Stimulated activated CD4-positive, alpha-beta T cell treated with anti-CD3 and anti-CD28 coated beads, Interleukin-1b, Interleukin-23, amount 100 ng/mL, for 24 hours (primary cell): Measurements from ENCODE around the gene FGFR4.

Source experiments
- DNase-seq, 4 experiments: peaks; one replicate each; pipeline ENCODE4 v3.0.0-alpha.2; 2020; ENCODE audit warnings: low read depth in 4 of 4, low spot score in 1 of 4

FGFR4 gene

DNA sequence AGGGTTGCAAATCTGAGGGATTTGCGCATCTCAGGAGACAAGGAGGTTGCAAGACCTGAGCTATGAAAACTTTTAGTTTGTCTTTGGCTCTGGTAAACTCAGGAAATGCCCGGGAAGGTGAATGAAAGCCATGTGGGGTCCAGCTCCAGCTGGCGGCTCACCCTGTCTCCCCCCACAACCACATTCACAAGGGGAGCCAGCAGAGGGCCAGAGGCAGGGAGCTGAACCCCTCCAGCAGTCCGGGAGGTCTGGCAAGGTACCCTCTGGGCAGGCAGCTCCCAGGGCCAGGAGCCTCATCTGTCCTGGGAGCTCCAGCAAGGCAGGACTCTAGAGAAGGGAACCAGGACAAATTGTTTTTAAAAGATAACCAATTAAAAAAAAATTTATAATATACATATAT is 2.5 kb upstream of the FGFR4 start:
- DNase-seq: no peak

DNA sequence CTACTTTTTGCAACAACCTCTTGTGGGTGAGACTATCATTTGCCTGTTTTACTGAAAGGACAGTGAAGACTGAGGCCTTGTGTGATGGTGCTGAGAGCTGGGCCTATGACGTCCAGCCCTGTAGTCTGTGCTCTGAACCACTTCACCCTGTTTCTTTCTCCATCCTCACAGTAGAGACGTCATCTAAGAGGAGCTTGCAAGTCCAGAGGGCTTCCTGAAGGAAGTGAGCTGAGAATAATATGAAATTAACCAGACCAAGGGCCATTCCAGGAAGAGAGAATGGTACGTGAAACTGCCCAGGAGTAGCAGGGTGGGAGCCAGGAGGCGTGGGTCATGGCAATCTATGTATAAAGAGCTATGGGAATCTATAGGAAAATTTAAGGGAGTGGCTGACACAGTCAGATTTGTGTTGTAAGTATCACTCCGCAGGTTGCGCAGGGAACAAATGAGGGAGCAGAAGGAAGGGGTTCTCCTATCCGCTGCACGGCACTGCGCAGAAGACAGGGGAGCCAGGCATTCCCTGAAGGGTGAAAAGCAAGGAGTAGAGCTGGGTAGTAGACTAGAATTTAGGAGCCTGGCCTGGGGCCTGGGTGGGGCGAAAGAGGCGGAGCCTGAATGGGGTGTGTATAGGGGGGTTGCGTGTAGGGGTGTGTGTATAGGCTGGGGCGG is 596 bp upstream of the FGFR4 start:
- no peak for DNase-seq

DNA sequence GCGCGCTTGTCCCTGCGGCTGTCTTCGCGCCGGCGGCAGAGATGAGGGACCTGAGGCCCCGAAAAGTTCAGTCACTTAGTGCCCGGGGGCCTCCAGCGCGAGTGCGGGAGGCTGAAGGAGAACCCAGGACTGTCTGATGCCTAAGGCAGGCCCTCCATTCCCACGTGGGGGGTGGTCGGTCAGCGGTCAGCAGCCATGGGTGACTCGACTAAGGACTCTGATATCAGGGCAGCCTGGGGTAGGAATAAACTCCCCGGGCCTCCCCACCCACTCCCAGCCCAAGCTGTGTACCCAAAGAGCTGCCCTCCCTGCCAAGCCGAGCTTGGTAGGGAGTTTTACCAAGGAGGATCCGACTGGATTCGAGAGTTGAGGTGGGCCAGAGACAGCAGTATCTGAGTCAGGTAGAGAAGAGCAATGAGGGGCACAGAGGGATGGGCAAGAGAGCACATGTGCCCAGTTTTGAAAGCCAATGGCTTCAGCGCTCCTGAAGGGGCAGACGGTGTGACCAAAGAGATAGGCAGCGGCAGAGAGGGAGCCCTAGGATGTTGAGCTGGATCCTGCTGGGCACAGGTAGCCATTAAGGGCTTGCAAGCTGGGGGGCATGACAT is 787 bp downstream of the FGFR4 start:
- DNase-seq: no peak

DNA sequence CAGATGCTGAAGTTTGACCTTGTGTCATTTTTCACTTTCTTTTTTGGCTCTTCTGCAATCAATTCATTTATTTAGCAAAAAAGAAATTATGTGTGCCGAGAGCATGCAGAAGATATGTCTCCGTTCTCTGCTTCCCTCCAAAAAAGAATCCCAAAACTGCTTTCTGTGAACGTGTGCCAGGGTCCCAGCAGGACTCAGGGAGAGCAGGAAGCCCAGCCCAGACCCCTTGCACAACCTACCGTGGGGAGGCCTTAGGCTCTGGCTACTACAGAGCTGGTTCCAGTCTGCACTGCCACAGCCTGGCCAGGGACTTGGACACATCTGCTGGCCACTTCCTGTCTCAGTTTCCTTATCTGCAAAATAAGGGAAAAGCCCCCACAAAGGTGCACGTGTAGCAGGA is 2.4 kb downstream of the FGFR4 start:
- no peak for DNase-seq

DNA sequence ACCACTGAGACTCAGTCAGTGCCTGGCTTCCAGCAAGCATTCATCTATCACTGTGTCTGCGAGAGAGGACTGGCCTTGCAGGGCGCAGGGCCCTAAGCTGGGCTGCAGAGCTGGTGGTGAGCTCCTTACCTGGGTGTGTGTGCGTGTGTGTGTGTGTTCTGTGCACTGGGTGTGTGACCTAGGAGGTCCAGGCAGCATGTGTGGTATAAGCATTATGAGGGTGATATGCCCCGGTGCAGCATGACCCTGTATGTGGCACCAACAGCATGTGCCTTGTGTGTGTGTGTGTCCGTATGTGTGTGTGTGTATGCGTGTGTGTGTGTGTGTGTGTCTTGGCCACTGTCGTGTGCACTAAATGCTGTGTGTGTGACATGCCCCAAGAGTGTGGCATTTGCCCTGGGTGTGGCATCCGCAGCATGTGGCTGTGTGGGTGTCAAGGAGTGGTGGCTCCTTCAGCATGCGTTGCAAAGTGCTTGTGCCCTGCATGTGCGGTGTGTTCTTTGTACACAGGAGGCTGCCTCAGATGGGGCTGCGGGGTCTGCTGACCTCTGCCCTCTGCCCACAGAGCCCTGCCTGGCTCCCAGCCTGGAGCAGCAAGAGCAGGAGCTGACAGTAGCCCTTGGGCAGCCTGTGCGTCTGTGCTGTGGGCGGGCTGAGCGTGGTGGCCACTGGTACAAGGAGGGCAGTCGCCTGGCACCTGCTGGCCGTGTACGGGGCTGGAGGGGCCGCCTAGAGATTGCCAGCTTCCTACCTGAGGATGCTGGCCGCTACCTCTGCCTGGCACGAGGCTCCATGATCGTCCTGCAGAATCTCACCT is 3.3 kb downstream of the FGFR4 start:
- no peak for DNase-seq

DNA sequence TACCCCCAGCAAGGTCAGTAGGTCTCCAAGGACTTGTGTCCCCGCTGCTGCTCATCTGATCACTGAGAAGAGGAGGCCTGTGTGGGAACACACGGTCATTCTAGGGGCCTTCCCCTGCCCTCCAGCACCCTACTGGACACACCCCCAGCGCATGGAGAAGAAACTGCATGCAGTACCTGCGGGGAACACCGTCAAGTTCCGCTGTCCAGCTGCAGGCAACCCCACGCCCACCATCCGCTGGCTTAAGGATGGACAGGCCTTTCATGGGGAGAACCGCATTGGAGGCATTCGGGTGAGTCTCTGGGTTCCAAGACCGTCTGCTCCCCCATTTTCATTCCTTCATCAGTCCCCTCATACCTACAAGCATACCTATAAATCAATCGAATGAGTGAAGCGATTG is 4.1 kb downstream of the FGFR4 start:
- no peak for DNase-seq

DNA sequence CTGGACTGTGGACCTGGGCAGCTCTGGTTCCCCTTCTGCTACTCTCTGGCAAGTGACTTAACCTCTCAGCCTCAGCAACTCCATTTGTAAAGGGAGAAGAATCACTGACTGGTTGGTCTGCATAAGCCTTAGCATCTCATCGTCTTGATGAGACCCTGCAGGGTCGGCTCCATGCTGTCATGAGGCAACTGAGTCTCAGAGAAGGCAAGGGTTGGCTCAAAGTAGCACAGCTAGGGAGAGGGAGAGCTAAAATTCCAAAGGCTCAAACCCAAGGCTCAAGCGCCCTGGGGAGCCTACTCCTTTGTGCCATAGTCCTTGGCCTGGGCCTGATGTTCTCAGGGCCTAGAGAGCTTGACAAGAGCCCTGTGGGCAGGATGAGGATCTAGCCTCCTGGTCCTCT is 4.5 kb downstream of the FGFR4 start:
- no peak for DNase-seq

DNA sequence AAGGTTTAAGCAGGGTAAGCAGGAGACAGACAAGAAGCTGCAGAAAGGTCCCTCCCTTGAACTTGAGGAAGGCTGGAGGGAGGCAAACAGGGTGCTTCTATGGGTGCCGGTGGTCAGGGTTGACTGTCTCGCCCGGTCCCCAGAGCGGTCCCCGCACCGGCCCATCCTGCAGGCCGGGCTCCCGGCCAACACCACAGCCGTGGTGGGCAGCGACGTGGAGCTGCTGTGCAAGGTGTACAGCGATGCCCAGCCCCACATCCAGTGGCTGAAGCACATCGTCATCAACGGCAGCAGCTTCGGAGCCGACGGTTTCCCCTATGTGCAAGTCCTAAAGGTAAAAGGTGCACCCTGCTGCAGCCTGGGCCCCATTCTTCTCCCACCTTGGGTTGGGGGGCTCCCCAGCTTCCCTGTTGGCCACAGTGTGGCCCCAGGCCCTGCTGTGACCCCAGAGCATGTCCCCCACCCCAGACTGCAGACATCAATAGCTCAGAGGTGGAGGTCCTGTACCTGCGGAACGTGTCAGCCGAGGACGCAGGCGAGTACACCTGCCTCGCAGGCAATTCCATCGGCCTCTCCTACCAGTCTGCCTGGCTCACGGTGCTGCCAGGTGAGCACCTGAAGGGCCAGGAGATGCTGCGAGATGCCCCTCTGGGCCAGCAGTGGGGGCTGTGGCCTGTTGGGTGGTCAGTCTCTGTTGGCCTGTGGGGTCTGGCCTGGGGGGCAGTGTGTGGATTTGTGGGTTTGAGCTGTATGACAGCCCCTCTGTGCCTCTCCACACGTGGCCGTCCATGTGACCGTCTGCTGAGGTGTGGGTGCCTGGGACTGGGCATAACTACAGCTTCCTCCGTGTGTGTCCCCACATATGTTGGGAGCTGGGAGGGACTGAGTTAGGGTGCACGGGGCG is 5.7 kb downstream of the FGFR4 start:
- DNase-seq: no peak

DNA sequence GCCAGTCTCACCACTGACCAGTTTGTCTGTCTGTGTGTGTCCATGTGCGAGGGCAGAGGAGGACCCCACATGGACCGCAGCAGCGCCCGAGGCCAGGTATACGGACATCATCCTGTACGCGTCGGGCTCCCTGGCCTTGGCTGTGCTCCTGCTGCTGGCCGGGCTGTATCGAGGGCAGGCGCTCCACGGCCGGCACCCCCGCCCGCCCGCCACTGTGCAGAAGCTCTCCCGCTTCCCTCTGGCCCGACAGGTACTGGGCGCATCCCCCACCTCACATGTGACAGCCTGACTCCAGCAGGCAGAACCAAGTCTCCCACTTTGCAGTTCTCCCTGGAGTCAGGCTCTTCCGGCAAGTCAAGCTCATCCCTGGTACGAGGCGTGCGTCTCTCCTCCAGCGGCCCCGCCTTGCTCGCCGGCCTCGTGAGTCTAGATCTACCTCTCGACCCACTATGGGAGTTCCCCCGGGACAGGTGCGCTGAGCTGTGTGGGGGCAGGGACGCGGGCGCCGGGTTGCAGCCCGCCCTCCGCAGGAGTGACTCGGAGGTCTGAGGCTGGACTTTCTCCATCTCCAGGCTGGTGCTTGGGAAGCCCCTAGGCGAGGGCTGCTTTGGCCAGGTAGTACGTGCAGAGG is 6.5 kb downstream of the FGFR4 start:
- no peak for DNase-seq

DNA sequence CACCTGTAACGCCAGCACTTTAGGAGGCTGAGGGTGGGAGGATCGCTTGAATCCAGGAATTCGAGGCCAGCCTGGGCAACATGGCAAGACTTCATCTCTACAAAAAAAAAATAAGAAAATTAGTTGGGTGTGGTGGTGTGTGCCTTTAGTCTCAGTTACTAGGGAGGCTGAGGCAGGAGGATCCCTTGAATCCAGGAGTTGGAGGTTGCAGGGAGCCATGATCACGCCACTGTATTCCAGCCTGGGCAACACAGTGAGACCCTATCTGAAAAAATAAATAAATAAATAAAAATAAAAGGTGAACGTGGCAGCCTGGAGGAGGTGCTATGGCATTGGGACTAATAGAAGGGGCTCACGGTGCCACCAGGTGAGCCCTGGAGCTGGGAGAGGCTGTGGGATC is 7.1 kb downstream of the FGFR4 start:
- DNase-seq: no peak

DNA sequence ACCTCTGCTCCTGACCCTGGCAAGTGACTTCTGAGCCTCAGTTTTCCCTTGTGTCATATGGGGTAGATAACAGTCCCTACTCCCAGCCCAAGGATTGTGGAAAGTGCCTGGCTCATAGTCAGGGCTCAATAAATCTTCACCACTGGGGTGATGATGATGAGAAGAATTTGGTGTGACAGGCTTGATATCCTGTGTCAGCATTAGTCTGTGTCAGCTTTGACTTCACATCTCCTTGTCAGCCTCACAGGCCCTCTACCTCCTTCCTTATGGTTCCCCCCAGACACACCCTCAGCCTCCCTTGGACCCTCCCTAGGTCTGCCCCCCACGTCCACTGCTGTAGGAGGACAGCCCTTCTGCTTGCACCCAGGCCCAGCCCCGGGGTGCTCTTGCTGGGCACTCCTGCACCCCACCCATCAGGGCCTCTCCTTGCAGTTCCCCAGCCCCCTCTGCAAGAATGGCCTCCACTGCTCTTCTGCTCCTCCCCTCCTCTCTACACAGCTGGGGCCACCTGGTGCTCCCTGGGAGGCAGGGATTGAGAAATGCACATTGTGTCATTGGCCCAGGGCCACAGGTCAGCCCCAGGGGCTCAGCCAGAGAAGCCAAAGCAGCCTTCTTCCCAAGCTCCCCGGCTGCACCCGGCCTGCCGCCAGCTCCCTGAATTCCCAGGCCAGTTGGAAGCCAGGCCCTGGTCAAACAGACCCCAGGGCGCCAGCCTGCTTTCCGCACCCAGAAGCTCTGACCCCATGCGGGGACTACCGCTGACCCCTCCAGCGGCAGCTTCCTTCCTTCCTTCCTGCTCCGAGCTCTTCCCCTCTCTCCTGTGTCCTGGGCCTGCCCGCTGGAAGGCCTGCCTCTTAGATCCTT is 7.7 kb downstream of the FGFR4 start:
- no peak for DNase-seq

DNA sequence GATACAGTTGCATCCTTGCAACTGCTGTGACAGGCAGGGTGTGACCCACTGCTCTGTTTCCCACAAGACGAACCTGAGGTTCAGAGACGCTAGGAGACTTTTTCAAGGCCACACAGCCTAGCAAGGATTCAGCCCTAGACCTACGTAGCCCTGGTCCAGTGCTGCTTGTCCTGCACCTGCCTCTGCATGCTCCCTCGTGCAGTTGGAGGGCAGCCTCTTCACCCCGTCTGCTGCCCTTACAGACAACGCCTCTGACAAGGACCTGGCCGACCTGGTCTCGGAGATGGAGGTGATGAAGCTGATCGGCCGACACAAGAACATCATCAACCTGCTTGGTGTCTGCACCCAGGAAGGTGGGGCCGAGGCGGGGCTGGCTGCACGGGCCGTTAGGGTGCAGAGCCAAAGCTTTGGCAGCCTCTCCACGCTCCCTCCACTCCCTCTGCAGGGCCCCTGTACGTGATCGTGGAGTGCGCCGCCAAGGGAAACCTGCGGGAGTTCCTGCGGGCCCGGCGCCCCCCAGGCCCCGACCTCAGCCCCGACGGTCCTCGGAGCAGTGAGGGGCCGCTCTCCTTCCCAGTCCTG is 8.5 kb downstream of the FGFR4 start:
- DNase-seq: no peak

DNA sequence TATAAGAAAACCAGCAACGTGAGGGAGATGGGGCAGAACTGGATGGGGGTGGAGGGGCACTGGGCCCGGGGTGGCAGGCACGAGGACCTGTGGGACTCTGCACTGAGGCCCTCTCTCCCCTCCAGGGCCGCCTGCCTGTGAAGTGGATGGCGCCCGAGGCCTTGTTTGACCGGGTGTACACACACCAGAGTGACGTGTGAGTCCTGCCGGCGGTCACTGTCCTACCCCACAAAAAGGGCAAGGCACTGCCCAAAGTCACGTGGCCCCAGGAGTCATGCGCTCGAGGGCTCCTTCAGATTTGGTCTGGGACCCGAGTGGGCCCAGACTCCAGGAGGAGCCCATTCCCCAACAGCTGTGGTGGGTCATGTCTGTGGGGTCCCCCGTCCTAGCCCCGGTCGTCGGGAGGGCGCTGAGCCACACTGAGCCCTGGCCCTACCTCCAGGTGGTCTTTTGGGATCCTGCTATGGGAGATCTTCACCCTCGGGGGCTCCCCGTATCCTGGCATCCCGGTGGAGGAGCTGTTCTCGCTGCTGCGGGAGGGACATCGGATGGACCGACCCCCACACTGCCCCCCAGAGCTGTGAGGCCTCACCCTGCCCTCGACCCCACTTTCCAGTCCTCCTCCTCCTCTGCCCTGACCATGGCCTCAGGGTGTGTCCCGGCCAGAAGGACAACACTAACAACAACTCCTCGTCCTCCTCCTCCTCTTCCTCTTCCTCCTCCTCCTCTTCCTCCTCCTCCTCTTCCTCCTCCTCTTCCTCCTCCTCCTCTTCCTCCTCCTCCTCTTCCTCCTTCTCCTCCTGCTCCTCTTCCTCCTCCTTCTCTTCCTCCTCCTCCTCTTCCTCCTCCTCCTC is 9.7 kb downstream of the FGFR4 start:
- no peak for DNase-seq

DNA sequence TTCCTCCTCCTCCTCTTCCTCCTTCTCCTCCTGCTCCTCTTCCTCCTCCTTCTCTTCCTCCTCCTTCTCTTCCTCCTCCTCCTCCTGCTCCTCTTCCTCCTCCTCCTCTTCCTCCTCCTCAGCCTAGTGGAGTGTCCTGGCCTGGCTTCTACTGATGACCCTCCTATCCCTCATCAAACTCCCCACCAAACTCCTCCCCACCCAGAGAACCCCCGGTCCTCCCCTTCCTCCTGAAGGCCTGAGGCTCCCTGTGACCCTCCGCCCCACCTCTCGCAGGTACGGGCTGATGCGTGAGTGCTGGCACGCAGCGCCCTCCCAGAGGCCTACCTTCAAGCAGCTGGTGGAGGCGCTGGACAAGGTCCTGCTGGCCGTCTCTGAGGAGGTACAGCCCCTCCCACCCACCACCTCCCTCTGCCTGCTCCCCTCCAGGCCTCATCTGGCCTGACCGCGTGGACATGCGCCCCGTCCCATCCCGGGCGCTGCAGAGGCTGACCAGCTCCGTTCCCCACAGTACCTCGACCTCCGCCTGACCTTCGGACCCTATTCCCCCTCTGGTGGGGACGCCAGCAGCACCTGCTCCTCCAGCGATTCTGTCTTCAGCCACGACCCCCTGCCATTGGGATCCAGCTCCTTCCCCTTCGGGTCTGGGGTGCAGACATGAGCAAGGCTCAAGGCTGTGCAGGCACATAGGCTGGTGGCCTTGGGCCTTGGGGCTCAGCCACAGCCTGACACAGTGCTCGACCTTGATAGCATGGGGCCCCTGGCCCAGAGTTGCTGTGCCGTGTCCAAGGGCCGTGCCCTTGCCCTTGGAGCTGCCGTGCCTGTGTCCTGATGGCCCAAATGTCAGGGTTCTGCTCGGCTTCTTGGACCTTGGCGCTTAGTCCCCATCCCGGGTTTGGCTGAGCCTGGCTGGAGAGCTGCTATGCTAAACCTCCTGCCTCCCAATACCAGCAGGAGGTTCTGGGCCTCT is 10.6 kb downstream of the FGFR4 start:
- DNase-seq: no peak

DNA sequence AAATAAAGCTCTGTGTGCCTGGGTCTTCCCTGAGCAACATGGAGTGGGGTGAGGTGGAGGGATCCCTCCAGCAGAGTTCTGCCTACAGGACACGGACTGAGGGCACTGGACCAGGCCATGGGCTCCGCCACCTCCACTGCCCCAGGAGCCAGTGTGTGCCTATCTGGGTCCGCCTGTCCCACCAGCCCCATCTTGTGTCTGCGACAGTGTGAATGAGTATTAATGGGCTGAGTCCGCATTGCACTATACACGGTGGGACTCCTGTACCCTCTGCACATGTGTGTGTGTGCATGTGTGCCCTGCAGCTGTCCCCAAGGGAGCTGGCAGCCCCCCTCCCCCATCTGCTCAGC is 11.4 kb downstream of the FGFR4 start:
- no peak for DNase-seq

DNA sequence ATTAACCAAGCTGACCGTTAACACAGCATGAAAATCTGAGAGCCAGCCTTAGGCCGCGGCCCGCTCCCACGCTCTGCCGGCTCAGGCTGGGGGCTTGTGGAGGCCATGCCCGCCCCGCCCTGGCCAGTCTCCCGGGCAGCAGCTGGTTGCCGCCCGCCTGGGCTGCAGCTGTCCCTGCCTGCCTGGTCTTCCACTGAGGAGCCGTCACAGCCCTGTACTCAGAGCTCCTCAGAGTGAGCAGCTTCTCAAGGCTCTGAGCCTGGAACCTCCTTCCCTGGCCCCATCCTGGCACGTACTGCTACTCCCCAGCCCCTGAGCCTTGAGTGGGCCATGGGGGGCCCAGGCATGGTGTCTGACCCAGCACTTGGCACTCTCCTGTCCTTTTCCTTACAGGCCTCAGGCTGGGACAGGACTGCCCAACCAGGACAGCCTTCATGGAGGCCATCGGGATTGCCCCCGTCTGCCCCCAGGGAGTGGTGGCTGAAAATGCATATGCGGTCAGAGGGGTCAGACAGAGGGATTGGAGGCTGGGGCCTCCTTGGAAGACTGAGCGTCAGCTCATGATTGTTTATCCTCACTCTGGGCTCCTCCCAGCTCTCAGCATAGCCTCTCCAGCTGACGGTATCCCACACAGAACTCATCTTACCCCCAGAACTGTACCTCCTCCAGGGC is 11.9 kb downstream of the FGFR4 start:
- DNase-seq: no peak

DNA sequence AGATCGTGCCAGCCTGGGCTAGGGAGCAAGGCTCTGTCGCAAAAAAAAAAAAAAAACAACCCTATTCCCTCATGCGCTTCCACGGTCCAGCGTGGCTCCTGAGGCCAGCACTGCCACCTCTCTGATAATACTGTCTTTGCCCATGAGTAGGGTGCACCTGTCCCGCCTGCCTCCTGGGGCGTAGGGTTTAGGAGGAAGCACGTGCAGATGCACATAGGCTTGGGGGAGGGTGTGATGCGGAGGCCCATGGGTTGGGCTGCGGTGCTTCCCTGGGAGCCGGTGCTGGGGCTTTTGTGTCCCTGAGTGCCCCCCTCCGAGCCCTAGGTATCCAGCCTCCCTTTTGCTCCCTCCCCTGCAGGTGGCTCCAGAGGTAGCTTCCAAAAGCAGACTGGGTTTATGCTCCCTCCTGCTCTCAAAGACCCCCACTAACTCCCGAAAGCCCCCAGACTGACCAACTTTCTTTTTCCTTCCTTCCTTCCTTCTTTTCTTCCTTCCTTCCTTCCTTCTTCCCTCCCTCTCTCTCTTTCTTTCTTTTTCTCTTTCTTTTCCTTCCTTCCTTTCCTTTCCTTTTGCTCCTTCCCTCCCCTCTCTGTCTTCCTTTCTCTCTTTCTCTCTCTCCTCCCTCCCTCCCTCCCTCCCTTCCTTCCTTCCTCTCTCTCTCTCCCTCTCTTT is 12.8 kb downstream of the FGFR4 start:
- DNase-seq: no peak
